ENCODE results near the gene PTPRD. TPM values are rescaled to one million over a fixed set of nuclear protein-coding genes. Genes with fewer than 3 reads are reported as not detected.

PTPRD gene
- total and polyA plus RNA-seq, 2 donors (not counting 1 experiment from before 2014, with no cell fraction given), result not detected

GRCh38 chr9:10649076-10649475 is 36.3 kb upstream of the PTPRD start:
- intact Hi-C loops (cut with micrococcal nuclease), result no loop called here
- no peak overlapping the region for H3K27ac Mint-ChIP-seq
- ATAC-seq (ENCODE audit: low read depth), result no peak

GRCh38 chr9:10633785-10634184 is 21.0 kb upstream of the PTPRD start:
- TF ChIP-seq CTCF (IDR thresholded peaks at IDR 0.05) (no peak), EZH2 (IDR thresholded peaks at IDR 0.05; ENCODE audit: borderline replicate concordance, insufficient read depth, low read depth, low read length, poor library complexity, severe bottlenecking) (no peak)
- DNase-seq (no peak), ATAC-seq (ENCODE audit: low read depth) (no peak)
- Mint-ChIP-seq H3K9me3 (ENCODE audit: insufficient read depth) (no peaks in the 10 kb centered on the region), H3K27ac (no peak overlapping the region), H3K4me3 (no peak overlapping the region), H3K4me1 (no peaks in the 10 kb centered on the region), H3K27me3 (no peaks in the 10 kb centered on the region)
- no peak overlapping the region for H3K4me2 ChIP-seq (replicated peaks; ENCODE audit: low read depth, low read length, poor library complexity, severe bottlenecking)
- H3K27me3 ChIP-seq (replicated peaks in 1 of 4; ENCODE audit: control extremely low read depth in 1 of 4, control insufficient read depth in 3 of 4, insufficient read depth in 4 of 4, low read length in 3 of 4), result no peaks in the 10 kb centered on the region
- 80% methylated on average over 2 of the region's 3 CpGs for WGBS (ENCODE audit: insufficient coverage)
- H3K36me3 ChIP-seq (replicated peaks in 1 of 2; ENCODE audit: control extremely low read depth in 1 of 2, control insufficient read depth in 1 of 2, extremely low read depth in 1 of 2, insufficient read depth in 2 of 2, low read length in 1 of 2), result no peaks in the 10 kb centered on the region
- H2AFZ ChIP-seq (ENCODE audit: insufficient read depth, low read depth, low read length, poor library complexity, severe bottlenecking), result no peak overlapping the region
- intact Hi-C loops (cut with micrococcal nuclease), result no loop called here
- H3K4me1 ChIP-seq (ENCODE audit: control insufficient read depth in 2 of 2, insufficient read depth in 2 of 2, low read length in 2 of 2), result no peaks in the 10 kb centered on the region
- H3K27ac ChIP-seq (ENCODE audit: low read length in 2 of 2), result no peak overlapping the region
- H4K20me1 ChIP-seq (ENCODE audit: control insufficient read depth, insufficient read depth, low read length, poor library complexity, severe bottlenecking), result no peaks in the 10 kb centered on the region
- H3K9me3 ChIP-seq (ENCODE audit: control extremely low read depth in 1 of 3, control insufficient read depth in 2 of 3, insufficient read depth in 1 of 3, low read length in 2 of 3), result no peaks in the 10 kb centered on the region
- H3K9ac ChIP-seq (ENCODE audit: low read length), result no peak overlapping the region
- no peak overlapping the region for H3K4me3 ChIP-seq (ENCODE audit: control extremely low read depth in 1 of 5, extremely low read depth in 1 of 5, insufficient read depth in 1 of 5, low read depth in 2 of 5, low read length in 4 of 5)
- POLR2A ChIA-PET, result no interaction called here
- H3K79me2 ChIP-seq (ENCODE audit: control insufficient read depth, insufficient read depth, low read length), result no peaks in the 10 kb centered on the region
- CTCF ChIA-PET, result no interaction called here

More at GRCh38 chr9:10649076-10649475, 36.3 kb upstream of the PTPRD start:
- H4K20me1 ChIP-seq (ENCODE audit: control insufficient read depth, insufficient read depth, low read length, poor library complexity, severe bottlenecking), result no peaks in the 10 kb centered on the region
- no peak overlapping the region for H3K4me3 ChIP-seq (ENCODE audit: control extremely low read depth in 1 of 5, extremely low read depth in 1 of 5, insufficient read depth in 1 of 5, low read depth in 2 of 5, low read length in 4 of 5)
- no peak for DNase-seq
- no peak overlapping the region for H3K4me2 ChIP-seq (replicated peaks; ENCODE audit: low read depth, low read length, poor library complexity, severe bottlenecking)
- CTCF ChIA-PET, result no interaction called here
- H3K79me2 ChIP-seq (ENCODE audit: control insufficient read depth, insufficient read depth, low read length), result no peaks in the 10 kb centered on the region
- no peak overlapping the region for H3K4me3 Mint-ChIP-seq
- H3K4me1 Mint-ChIP-seq, result no peaks in the 10 kb centered on the region
- POLR2A ChIA-PET, result no interaction called here
- no peak overlapping the region for H3K9ac ChIP-seq (ENCODE audit: low read length)
- H3K27me3 ChIP-seq (replicated peaks in 1 of 4; ENCODE audit: control extremely low read depth in 1 of 4, control insufficient read depth in 3 of 4, insufficient read depth in 4 of 4, low read length in 3 of 4), result no peaks in the 10 kb centered on the region
- no peaks in the 10 kb centered on the region for H3K36me3 ChIP-seq (replicated peaks in 1 of 2; ENCODE audit: control extremely low read depth in 1 of 2, control insufficient read depth in 1 of 2, extremely low read depth in 1 of 2, insufficient read depth in 2 of 2, low read length in 1 of 2)
- WGBS (ENCODE audit: insufficient coverage), result no CpG with 5 or more reads among the region's 1 CpG
- no peaks in the 10 kb centered on the region for H3K27me3 Mint-ChIP-seq
- H3K27ac ChIP-seq (ENCODE audit: low read length in 2 of 2), result no peak overlapping the region
- TF ChIP-seq CTCF (IDR thresholded peaks at IDR 0.05) (no peak), EZH2 (IDR thresholded peaks at IDR 0.05; ENCODE audit: borderline replicate concordance, insufficient read depth, low read depth, low read length, poor library complexity, severe bottlenecking) (no peak)
- H3K9me3 Mint-ChIP-seq (ENCODE audit: insufficient read depth), result peaks cover 8% of the 10 kb centered on the region
- no peak overlapping the region for H2AFZ ChIP-seq (ENCODE audit: insufficient read depth, low read depth, low read length, poor library complexity, severe bottlenecking)
- peaks cover 2 to 15% (median 5%) of the 10 kb centered on the region in 3 donors for H3K9me3 ChIP-seq (ENCODE audit: control extremely low read depth in 1 of 3, control insufficient read depth in 2 of 3, insufficient read depth in 1 of 3, low read length in 2 of 3)
- no peaks in the 10 kb centered on the region for H3K4me1 ChIP-seq (ENCODE audit: control insufficient read depth in 2 of 2, insufficient read depth in 2 of 2, low read length in 2 of 2)

All from B cell (primary cell).